GM21717 (cell line): ENCODE measurements around the gene GNAI2.
A peak's percentile ranks its signal among the peaks of the same experiment; 100 is the strongest.
"Not testable (repeated sequence)": the region's sequence is repeated elsewhere in the genome, so short reads cannot be mapped to it uniquely, and the experiment has no call there.

Source experiments
- ATAC-seq: cut with Tn5 transposase; IDR thresholded peaks from one replicate; pipeline ENCODE4 v1.9.1; 2021; ENCODE audit warnings: mild to moderate bottlenecking, moderate library complexity; ENCODE audit not compliant: unreplicated experiment

The GNAI2 gene

DNA sequence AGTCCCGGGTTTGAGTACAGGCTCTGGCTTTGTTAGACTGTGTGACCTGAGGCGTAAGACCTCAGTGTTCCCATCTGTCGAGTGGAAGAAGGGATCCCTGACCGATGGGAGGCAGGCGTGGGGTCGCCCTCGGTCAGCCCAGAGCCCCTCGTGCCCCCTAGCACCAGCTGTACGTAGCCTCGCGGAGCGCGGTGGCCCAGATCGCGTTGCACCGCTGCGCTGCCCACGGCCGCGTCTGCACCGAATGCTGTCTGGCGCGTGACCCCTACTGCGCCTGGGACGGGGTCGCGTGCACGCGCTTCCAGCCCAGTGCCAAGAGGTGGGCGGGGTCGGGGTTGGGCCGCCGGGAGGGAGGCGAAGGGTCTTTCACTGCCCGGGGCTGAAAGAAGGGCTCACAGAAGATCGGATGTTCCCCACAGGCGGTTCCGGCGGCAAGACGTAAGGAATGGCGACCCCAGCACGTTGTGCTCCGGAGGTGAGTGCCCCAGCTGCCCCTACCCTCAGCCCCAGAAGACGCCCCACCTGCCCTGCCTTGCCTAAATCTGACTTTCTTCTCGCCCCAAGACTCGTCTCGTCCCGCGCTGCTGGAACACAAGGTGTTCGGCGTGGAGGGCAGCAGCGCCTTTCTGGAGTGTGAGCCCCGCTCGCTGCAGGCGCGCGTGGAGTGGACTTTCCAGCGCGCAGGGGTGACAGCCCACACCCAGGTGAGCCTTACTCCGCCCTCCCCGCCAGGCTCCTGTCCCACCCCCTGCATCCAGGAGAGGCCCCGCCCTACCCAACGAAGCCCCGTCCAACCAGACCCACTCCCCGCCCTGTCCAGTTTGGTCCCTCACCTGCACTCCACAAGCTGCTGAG, 39.4 kb downstream of the GNAI2 start:
- no peak for ATAC-seq

- no peak for ATAC-seq
Measured at GRCh38 chr3:50275996-50276761, 40.2 kb downstream of the GNAI2 start.

DNA sequence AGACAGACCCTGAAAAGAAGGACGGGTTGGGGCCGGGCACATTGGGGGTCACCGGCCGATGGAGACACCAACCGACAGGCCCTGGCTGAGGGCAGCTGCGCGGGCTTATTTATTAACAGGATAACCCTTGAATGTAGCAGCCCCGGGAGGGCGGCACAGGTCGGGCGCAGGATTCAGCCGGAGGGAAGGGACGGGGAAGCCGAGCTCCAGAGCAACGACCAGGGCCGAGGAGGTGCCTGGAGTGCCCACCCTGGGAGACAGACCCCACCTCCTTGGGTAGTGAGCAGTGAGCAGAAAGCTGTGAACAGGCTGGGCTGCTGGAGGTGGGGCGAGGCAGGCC, 40.7 kb downstream of the GNAI2 start:
- ATAC-seq, result no peak

DNA sequence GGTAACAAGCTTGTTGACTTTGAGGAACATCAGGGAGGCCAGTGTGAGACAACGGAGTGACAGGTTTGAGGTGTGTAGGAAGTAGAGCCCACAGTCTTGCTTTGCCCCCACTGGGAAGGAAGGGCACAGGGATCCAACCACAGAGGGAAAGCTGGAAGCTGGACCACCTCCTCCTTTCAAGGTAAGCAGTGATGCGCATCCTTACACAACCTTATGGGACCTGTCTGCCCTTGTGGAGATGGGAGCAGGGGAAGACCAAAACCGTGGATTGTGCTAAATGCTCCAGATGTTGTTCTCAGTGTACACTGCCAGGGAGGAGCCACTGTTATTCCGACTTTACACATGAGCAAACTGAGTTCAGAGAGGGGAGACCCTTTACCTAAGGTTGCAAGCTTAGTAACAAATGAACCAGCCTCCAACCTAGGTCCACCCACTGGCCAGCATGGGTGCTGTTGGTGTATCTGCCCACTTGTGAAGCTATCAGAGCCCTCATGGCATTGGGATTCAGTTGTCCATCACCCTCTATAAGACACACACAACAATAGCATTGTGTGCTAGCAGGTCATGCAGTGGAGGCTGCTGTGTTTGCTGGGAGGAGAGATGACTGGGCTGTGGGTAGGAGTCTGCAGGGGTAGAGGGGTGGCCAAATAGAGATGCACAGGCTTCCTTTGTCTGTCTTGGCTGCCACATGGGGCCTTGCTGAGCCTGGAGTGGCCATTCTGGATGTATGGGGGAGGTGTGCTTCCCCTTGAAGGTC, 42.3 kb downstream of the GNAI2 start:
- no peak for ATAC-seq

GRCh38 chr3:50278880-50279224, 42.8 kb downstream of the GNAI2 start, which contains the start of gene LSMEM2:
Gene LSMEM2 (plus strand): TSS chr3:50279087. CDS start chr3:50279114, 27 bp downstream.
- no peak for ATAC-seq

- ATAC-seq, result no peak
Measured at GRCh38 chr3:50279255-50280016, 43.4 kb downstream of the GNAI2 start.

- ATAC-seq, result not testable (repeated sequence)
Measured at GRCh38 chr3:50284121-50284520, 48.1 kb downstream of the GNAI2 start.

GRCh38 chr3:50286322-50287227, 50.6 kb downstream of the GNAI2 start:
- no peak for ATAC-seq

DNA sequence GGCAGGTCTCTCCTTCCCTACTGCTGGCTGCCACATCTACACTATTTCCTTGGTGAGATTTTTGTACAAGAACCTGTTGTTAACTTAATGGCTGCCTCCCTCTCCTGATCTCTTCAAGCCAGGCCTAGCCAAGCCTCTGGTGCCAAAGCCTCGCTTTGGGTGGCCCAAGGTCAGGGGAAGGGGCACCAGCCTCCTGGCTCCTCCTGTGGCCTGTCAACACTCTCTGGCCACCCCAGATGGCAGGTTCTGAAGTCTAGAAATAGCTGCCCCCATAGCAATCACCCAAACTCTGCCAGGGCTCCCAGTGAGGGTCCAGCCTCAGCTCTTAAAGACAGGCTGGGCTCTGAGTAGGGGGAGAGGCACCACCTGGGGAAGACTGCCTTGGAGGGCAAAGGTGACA, 51.3 kb downstream of the GNAI2 start:
- no peak for ATAC-seq

GRCh38 chr3:50288387-50289007, 52.5 kb downstream of the GNAI2 start:
- no peak for ATAC-seq

DNA sequence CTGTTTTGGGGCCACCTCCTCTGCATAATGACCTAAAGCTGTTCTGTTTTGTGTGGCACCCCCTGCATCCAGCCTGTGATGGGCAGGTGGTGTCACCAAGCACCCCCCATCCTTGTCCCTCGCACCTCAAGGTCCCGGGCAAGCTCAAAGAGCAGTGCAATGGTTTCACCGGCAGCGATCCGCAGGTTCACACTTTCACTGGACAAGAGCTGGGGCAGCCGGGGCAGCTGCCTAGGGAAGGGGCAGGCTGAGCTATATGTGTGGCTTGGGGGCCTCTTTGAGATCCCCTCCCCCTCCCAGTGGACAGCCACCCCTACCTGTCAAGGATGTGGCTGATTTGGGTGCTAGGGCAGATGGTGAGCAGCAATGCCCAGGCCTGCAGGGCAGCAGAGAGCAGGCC, 53.1 kb downstream of the GNAI2 start:
- no peak for ATAC-seq

DNA sequence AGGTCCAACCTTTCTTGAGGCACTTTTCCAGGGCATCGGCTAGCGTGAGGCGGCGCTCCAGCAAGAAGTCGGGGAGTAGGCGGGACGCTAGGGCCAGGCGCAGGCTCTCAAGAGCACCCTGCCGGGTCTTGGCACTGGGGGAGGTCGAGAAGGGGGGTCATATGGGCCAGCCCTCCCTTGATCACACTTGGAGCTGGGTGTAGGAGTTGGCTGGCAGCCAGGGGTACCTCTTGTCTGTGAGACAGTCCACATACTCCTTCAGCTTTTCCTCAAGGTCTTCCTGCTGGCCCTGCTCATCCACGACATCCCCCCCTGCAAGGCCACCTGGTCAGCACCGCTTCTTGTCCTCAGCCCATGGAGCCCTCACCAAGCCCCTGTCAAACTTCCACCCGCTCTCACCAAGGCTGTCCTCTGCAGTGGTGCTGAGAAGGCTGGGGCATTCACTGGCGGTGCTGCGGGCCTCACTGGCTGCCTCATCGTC, 54.2 kb downstream of the GNAI2 start:
- no peak for ATAC-seq

GRCh38 chr3:50292159-50293078, 56.4 kb downstream of the GNAI2 start, which contains the start of gene IFRD2:
Gene IFRD2 (minus strand): TSS chr3:50292429. CDS start chr3:50292274, 155 bp downstream.
- peak; percentile 84 for ATAC-seq

DNA sequence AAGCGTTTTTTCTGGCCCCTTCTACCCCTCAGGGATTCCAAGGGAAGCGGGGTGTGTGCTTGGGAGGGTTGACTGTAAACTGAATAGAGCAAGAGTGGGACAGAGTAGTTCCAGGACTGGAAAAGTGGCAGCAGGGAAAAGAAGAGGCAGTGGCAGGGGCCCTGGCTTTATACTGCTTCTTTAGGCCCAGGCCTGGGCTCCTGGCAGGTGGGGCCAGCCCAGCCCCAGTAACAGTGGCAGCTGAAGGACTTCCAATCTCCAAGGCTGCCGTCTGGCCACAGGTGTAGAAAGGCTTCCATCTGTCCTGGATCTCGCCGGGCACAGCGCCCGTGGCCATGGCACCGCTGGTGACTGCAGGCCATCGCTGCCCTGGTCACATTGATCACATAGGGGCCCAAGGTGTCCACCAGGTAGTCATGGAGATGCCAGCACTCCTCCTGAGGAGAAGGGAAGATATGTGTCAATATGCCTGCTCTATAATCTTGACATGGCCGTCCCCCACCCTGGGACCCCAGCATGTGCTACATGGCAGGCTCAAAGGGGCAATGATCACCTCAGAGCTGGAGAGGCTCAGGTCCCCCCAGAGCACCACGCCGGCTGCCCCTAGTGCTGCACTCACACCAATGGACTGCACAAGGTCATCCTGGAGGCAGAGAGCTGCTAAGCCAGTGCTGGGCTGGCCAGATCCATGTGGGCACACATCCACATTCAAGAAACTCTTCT, 57.2 kb downstream of the GNAI2 start:
- ATAC-seq, result no peak

DNA sequence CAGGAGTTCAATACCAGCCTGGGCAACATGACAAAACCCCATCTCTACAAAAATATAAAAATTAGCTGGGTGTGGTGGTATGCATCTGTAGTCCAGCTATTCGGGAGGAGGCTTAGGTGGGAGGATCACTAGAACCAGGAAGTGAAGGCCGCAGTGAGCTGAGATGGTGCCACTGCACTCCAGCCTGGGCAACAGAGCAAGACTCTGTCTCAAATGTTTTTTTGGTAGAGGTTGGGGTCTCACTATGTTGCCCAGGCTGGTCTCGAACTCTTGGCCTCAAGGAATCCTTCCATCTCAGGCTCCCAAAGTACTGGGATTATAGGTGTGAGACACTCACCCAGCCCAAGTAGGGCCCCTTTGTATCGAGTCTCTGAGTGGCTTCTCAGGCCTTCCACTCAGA, 58.1 kb downstream of the GNAI2 start:
- no peak for ATAC-seq

DNA sequence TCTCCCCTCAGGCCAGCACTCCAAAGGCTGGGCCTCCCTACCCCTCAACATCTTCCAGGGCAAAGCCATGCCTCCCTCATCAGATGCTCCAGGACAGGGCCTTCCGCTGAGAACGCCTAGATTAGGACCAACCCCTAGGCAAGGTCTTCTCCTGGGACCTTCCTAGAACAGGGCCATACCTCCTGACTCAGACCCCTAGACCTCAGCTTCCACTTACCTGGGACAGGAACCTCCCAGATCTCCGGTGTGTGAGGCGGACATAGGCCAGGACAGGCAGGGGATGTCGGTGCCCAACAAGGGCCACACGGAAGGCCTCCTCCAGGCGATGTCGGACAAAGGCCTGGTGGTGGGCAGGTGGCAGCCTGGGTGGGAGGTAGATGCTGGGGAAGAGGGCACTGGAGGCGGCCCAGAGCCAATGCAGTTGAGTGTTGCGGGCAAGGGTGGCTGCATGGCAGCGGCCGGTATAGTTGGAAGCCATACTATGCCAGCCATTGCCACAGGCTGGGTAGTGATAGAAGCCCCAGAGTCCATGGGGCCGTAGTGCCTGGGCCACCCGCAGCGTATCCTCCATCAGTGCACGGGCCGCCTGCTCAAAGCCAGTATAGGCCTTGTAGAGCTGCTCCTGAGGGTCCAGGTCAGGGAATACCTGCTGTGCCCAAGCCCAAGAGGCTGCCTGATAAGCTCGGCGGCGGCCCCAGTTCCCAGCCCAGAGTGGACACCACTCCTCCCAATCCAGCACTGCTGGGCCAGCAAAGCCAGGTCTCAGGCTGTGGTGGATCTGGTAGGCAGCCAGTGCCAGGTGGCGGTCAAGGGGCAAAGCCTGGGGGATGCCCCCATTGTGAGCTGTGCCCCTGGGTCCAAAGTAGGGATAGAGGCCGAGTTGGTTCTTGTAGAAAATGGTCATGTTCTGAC, 58.7 kb downstream of the GNAI2 start:
- no peak for ATAC-seq
